Measurements from ENCODE around the gene DMAC2L.
"Not testable (repeated sequence)": the region's sequence is repeated elsewhere in the genome, so short reads cannot be mapped to it uniquely, and the experiment has no call there.

Gene DMAC2L
- total RNA-seq, result 14.8 to 16.1 reads per million in 2 experiments

GRCh38 chr14:50311972-50312733 lies at the start of gene DMAC2L, which contains the start of gene L2HGDH:
Gene DMAC2L (plus strand): TSS chr14:50312324. CDS start chr14:50321488, 9,164 bp downstream.
Gene L2HGDH (minus strand): TSS chr14:50312229. CDS start chr14:50312150, 79 bp downstream.
- peak; percentile 75 for DNase-seq (ENCODE audit: low read depth)

GRCh38 chr14:50262865-50263264 lies 49.3 kb upstream of the DMAC2L start:
- DNase-seq (ENCODE audit: low read depth), result no peak

GRCh38 chr14:50263321-50263720 lies 48.8 kb upstream of the DMAC2L start:
- no peak for DNase-seq (ENCODE audit: low read depth)

GRCh38 chr14:50265029-50265428 lies 47.1 kb upstream of the DMAC2L start:
- DNase-seq (ENCODE audit: low read depth), result no peak

GRCh38 chr14:50270932-50271331 lies 41.2 kb upstream of the DMAC2L start:
- no peak for DNase-seq (ENCODE audit: low read depth)

GRCh38 chr14:50272498-50272897 lies 39.6 kb upstream of the DMAC2L start:
- DNase-seq (ENCODE audit: low read depth), result no peak

- DNase-seq (ENCODE audit: low read depth), result no peak
These were observed 26.3 kb upstream of the DMAC2L start for GRCh38 chr14:50285861-50286260.

- no peak for DNase-seq (ENCODE audit: low read depth)
These were observed 24.0 kb upstream of the DMAC2L start for GRCh38 chr14:50288146-50288545.

GRCh38 chr14:50290306-50290705 lies 21.8 kb upstream of the DMAC2L start:
- no peak for DNase-seq (ENCODE audit: low read depth)

- DNase-seq (ENCODE audit: low read depth), result no peak
These were observed 12.5 kb upstream of the DMAC2L start for GRCh38 chr14:50299585-50299984.

- DNase-seq (ENCODE audit: low read depth), result no peak
These were observed 10.2 kb upstream of the DMAC2L start for GRCh38 chr14:50301914-50302313.

GRCh38 chr14:50303744-50304471 lies 8.2 kb upstream of the DMAC2L start:
- DNase-seq (ENCODE audit: low read depth), result no peak

- DNase-seq (ENCODE audit: low read depth), result no peak
These were observed 3.7 kb upstream of the DMAC2L start for GRCh38 chr14:50308363-50308915.

- no peak for DNase-seq (ENCODE audit: low read depth)
These were observed 1.7 kb upstream of the DMAC2L start for GRCh38 chr14:50310445-50310844.

GRCh38 chr14:50311337-50311971 lies 670 bp upstream of the DMAC2L start:
- no peak for DNase-seq (ENCODE audit: low read depth)

GRCh38 chr14:50312734-50313054 lies 570 bp downstream of the DMAC2L start:
- peak; percentile 47 for DNase-seq (ENCODE audit: low read depth)

- not testable (repeated sequence) for DNase-seq (ENCODE audit: low read depth)
These were observed 2.0 kb downstream of the DMAC2L start for GRCh38 chr14:50314098-50314497.

GRCh38 chr14:50318031-50318626 lies 6.0 kb downstream of the DMAC2L start:
- DNase-seq (ENCODE audit: low read depth), result no peak

GRCh38 chr14:50319293-50319692 lies 7.2 kb downstream of the DMAC2L start:
- DNase-seq (ENCODE audit: low read depth), result no peak

GRCh38 chr14:50319721-50320120 lies 7.6 kb downstream of the DMAC2L start:
- no peak for DNase-seq (ENCODE audit: low read depth)

GRCh38 chr14:50320283-50320682 lies 8.2 kb downstream of the DMAC2L start:
- no peak for DNase-seq (ENCODE audit: low read depth)

- DNase-seq (ENCODE audit: low read depth), result peak; percentile 56
These were observed 9.0 kb downstream of the DMAC2L start for GRCh38 chr14:50321009-50321660.

All from T follicular helper cell (primary cell).